Kidney capillary endothelial cell (primary cell): ENCODE measurements around the gene SEMA4B.
"Not testable (repeated sequence)": the region's sequence is repeated elsewhere in the genome, so short reads cannot be mapped to it uniquely, and the experiment has no call there.

Experiments used
- DNase-seq: peaks from one replicate; pipeline ENCODE4 v3.0.0-alpha.2; 2018; ENCODE audit warnings: low spot score

SEMA4B gene

GRCh38 chr15:90261811-90262210 is 60.7 kb downstream of the SEMA4B start:
- peak; percentile 52 for DNase-seq

GRCh38 chr15:90262426-90262825 is 61.3 kb downstream of the SEMA4B start:
- DNase-seq = no peak

DNA sequence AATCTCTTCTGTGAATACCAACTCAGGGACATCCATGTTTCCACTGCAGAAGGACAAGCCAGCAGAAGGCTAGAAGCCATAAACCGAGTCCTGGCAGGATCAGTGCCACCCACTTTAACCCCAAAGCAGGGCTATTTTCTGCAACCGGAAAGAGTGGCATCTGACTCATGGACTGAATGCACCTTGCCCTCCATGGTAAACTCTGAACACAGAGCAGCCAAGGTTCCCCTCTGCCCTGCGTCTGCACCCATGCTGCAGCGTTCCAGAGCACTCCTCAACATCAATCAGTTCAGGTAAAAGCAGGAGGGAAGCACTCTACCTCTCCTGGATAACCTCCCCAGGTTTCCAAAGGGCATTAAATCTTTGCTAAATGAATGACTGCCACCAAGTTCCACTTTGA is 63.5 kb downstream of the SEMA4B start:
- DNase-seq = no peak

DNA sequence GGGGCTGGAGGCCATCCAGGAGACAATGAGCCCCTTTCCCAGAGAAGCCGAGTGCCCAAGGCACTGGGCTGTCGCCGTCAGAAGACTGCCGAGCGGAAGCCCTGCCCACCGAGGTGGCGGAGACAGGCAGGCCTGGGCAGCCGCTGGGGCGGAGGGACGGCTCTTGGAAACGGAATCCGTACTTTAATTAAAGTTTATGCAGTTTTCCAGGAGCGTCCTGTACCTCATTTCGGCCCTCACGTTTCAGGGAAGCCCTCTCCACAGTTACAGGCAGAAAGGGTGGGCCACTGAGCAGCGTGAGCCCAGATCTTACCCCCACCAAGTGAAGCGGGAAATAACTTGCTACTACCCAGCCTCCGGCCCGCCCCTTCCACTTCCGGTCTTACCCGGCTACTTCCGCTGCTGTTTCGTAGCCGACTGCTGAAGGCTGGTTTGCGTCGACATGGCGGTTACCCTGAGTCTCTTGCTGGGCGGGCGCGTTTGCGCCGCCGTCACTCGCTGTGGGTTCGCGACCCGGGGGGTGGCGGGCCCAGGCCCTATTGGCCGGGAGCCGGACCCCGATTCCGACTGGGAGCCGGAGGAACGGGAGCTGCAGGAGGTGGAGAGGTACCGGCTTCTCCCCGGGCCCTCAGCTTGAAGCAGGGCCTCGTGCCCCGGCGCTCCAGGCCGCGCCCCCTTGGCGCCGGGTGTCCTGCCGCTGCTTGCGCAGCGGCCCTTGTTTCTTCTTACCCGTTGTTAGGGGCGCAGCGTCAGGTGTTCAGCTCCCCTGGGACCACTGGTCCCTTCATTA is 64.3 kb downstream of the SEMA4B start, which contains the start of gene NGRN:
Gene NGRN (plus strand): TSS at position 402 of the 790 bp plus-strand sequence. CDS start 41 bp downstream, at position 443.
- peak; percentile 89 for DNase-seq

GRCh38 chr15:90266061-90266431 is 64.9 kb downstream of the SEMA4B start:
- no peak for DNase-seq

DNA sequence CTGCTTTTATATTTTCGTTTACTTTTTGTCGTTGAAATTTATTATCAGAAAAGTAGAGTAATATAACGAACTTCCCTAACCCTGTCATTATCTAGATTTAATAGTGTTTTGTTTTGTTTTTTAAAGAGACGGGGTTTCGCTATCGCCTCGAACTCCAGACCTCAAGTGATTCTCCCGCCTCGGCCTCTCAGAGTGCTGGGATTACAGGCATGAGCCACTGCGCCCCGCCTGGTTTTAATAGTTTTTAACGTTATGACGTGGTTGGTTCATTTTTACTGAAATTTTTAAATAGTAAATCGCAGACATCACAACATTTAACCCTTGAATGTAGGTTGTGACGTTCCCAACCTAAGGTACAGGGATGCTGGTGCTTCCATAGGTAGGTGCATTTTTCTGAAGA is 65.4 kb downstream of the SEMA4B start:
- no peak for DNase-seq

GRCh38 chr15:90268415-90268814 is 67.3 kb downstream of the SEMA4B start:
- no peak for DNase-seq

- no peak for DNase-seq
Observed at GRCh38 chr15:90270502-90271150, 69.5 kb downstream of the SEMA4B start.

- DNase-seq = no peak
Observed at GRCh38 chr15:90271459-90272166, 70.5 kb downstream of the SEMA4B start.

GRCh38 chr15:90278467-90278866 is 77.3 kb downstream of the SEMA4B start:
- not testable (repeated sequence) for DNase-seq
